Measurements from ENCODE around the gene SCCPDH.

DNA sequence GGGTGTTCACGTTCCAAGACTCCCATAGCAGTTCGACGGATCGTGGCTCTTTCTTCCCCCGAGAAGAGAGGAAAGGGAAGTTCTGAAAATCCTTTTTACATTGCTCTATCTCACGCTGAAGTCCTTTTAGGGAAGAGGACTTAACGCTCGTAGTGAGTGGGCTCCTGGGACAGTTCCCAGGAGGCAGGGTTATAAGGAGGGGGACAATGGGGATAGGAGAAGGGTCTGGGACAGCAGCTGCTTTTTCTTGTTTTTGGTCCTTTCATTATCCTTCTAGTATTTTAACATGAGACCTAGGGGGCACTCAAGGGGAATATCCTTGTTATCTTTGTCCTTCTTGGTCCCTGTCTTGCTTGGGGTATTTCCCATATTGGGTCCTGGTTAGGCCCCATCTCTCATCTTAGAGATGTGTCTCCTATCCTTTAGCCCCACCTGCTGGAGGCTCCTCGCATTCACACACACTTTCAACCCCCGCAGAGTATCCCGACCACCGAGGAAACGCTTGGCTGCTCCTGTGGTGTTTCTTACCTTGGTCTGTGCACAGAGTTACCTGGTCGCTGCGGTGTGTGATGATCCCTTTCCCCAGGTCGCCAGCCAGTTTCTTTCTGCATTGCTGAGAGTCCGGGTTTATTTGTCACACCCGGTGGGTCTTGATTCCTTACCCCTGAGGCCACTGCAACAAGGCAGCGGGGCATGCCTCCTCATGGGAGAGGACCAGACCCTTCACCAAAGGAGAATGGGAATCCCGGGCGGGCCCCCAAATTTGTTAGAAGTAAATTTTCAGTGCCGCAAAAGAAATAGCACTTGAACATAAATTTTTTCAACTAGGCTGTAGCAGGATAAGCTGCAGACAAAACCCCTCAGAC, 29.7 kb downstream of the SCCPDH start:
- TF ChIP-seq, protein P1, sequence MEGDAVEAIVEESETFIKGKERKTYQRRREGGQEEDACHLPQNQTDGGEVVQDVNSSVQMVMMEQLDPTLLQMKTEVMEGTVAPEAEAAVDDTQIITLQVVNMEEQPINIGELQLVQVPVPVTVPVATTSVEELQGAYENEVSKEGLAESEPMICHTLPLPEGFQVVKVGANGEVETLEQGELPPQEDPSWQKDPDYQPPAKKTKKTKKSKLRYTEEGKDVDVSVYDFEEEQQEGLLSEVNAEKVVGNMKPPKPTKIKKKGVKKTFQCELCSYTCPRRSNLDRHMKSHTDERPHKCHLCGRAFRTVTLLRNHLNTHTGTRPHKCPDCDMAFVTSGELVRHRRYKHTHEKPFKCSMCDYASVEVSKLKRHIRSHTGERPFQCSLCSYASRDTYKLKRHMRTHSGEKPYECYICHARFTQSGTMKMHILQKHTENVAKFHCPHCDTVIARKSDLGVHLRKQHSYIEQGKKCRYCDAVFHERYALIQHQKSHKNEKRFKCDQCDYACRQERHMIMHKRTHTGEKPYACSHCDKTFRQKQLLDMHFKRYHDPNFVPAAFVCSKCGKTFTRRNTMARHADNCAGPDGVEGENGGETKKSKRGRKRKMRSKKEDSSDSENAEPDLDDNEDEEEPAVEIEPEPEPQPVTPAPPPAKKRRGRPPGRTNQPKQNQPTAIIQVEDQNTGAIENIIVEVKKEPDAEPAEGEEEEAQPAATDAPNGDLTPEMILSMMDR (conservative IDR thresholded peaks at IDR 0.05 in 1 of 2, IDR thresholded peaks at IDR 0.05 in 1 of 2; ENCODE audit: low read depth in 1 of 2, low read length in 2 of 2): peak; percentile 76 to 84
- TF ChIP-seq EZH2 (IDR thresholded peaks at IDR 0.05; ENCODE audit: low read length, missing control alignments): no peak

Data from fibroblast of lung (primary cell).